Calu3 (cell line): ENCODE measurements around the gene ZNF524. TPM values are rescaled to one million over a fixed set of nuclear protein-coding genes. Genes with fewer than 3 reads are reported as not detected.

Experiments used
- BruUV-seq: library from RNA; stranded (reverse); fragments of 400-500 nt; replicated peaks from 2 replicates; lab custom pipeline; 2021; lab: Mats Ljungman, UMichigan
- CTCF ChIA-PET: fragments of 300-600 bp; sonication (Branson Sonifier 250); formaldehyde crosslinking; loops from one replicate; lab custom pipeline; 2022; ENCODE audit warnings: antibody characterized with exemption; lab: Charles Lee
- DNase-seq: peaks from one replicate; pipeline ENCODE4 v3.0.0; 2022
- H3K27ac Mint-ChIP-seq: one replicate; pipeline ENCODE4 v1.8.0; 2022; ENCODE audit warnings: mixed read lengths; ENCODE audit not compliant: unreplicated experiment
- H3K27me3 Mint-ChIP-seq: one replicate; pipeline ENCODE4 v1.8.0; 2022; ENCODE audit warnings: mixed read lengths; ENCODE audit not compliant: unreplicated experiment
- H3K36me3 Mint-ChIP-seq: one replicate; pipeline ENCODE4 v1.8.0; 2022; ENCODE audit warnings: mild to moderate bottlenecking, moderate library complexity, mixed read lengths; ENCODE audit not compliant: insufficient read depth, unreplicated experiment
- H3K4me1 Mint-ChIP-seq: one replicate; pipeline ENCODE4 v1.8.0; 2022; ENCODE audit warnings: mild to moderate bottlenecking, low read depth, mixed read lengths; ENCODE audit not compliant: unreplicated experiment
- H3K4me3 Mint-ChIP-seq: one replicate; pipeline ENCODE4 v1.8.0; 2022; ENCODE audit warnings: mild to moderate bottlenecking, low read depth, moderate library complexity, mixed read lengths; ENCODE audit not compliant: unreplicated experiment
- H3K9me3 Mint-ChIP-seq: one replicate; pipeline ENCODE4 v1.8.0; 2022; ENCODE audit warnings: low read depth, mixed read lengths; ENCODE audit not compliant: unreplicated experiment
- CTCF ChIP-seq: fragments of 200-600 bp; IDR thresholded peaks from one replicate; pipeline ENCODE4 v1.8.0; 2022; ENCODE audit warnings: antibody characterized with exemption; ENCODE audit not compliant: unreplicated experiment
- intact Hi-C: fragments of 100-400 bp; cut with micrococcal nuclease; formaldehyde crosslinking; loops from one replicate; pipeline ENCODE4 v1.10.0; 2022; ENCODE audit not compliant: unreplicated experiment
- total RNA-seq: library from RNA; stranded (reverse); gene quantifications from 2 replicates; pipeline ENCODE4 v1.2.3, GENCODE V29; 2022

ZNF524 gene
- total RNA-seq, 1 experiment from 2014 or later = 18.5 TPM

- H3K36me3 Mint-ChIP-seq = peaks cover 55% of the 10 kb centered on the region
- H3K27me3 Mint-ChIP-seq = no peaks in the 10 kb centered on the region
- BruUV-seq = no TSS peak
- CTCF ChIA-PET = interaction anchor here (1.0 kb wide), 1 partner anchor 11 kb away, joined by 4 read pairs; no protein-coding TSS in a partner anchor
- no peaks in the 10 kb centered on the region for H3K9me3 Mint-ChIP-seq
- no peak for TF ChIP-seq CTCF
- H3K4me1 Mint-ChIP-seq = no peaks in the 10 kb centered on the region
- intact Hi-C loops = no loop called here
- no peak overlapping the region for H3K27ac Mint-ChIP-seq
- DNase-seq = no peak
- no peak overlapping the region for H3K4me3 Mint-ChIP-seq
Measured at GRCh38 chr19:55617426-55617825, 17.3 kb downstream of the ZNF524 start.

GRCh38 chr19:55618426-55618825 lies 18.3 kb downstream of the ZNF524 start:
- no peaks in the 10 kb centered on the region for H3K9me3 Mint-ChIP-seq
- TF ChIP-seq CTCF = no peak
- no TSS peak for BruUV-seq
- no peaks in the 10 kb centered on the region for H3K27me3 Mint-ChIP-seq
- CTCF ChIA-PET = interaction anchor here (0.6 to 0.7 kb wide), 2 partner anchors 66 to 94 kb away, joined by 3 to 5 read pairs; no protein-coding TSS in a partner anchor
- H3K27ac Mint-ChIP-seq = peak overlapping the region; percentile 70
- H3K36me3 Mint-ChIP-seq = peaks cover 58% of the 10 kb centered on the region
- intact Hi-C loops = no loop called here
- H3K4me1 Mint-ChIP-seq = peaks cover 2% of the 10 kb centered on the region
- H3K4me3 Mint-ChIP-seq = no peak overlapping the region
- DNase-seq = no peak

GRCh38 chr19:55619286-55619685 lies 19.2 kb downstream of the ZNF524 start:
- CTCF ChIA-PET = no interaction called here
- H3K27me3 Mint-ChIP-seq = no peaks in the 10 kb centered on the region
- intact Hi-C loops = no loop called here
- BruUV-seq = no TSS peak
- H3K4me3 Mint-ChIP-seq = no peak overlapping the region
- DNase-seq = no peak
- no peak overlapping the region for H3K27ac Mint-ChIP-seq
- H3K4me1 Mint-ChIP-seq = peaks cover 11% of the 10 kb centered on the region
- H3K9me3 Mint-ChIP-seq = no peaks in the 10 kb centered on the region
- peaks cover 65% of the 10 kb centered on the region for H3K36me3 Mint-ChIP-seq
- no peak for TF ChIP-seq CTCF

- Mint-ChIP-seq H3K4me3 (no peak overlapping the region), H3K4me1 (peaks cover 19% of the 10 kb centered on the region), H3K27me3 (no peaks in the 10 kb centered on the region), H3K9me3 (no peaks in the 10 kb centered on the region), H3K36me3 (peaks cover 64% of the 10 kb centered on the region), H3K27ac (no peak overlapping the region)
- CTCF ChIA-PET = no interaction called here
- intact Hi-C loops = no loop called here
- no peak for DNase-seq
- no peak for TF ChIP-seq CTCF
- BruUV-seq = no TSS peak
Measured at GRCh38 chr19:55620410-55621204, 20.5 kb downstream of the ZNF524 start.
